ENCODE results near the gene ZNF215. TPM values are rescaled to one million over a fixed set of nuclear protein-coding genes. Genes with fewer than 3 reads are reported as not detected.

The ZNF215 gene
- total and polyA plus RNA-seq, 2 donors (not counting 1 experiment from before 2014, with no cell fraction given): 0.85 to 2.8 TPM

GRCh38 chr11:6988506-6988905 is 62.3 kb downstream of the ZNF215 start:
- intact Hi-C loops (cut with micrococcal nuclease): no loop called here

GRCh38 chr11:6991227-6991626 is 65.0 kb downstream of the ZNF215 start:
- H3K4me1 Mint-ChIP-seq: peaks cover 3% of the 10 kb centered on the region
- CTCF ChIA-PET: no interaction called here
- Histone ChIP-seq H3K4me2 (replicated peaks; ENCODE audit: low read depth, low read length, poor library complexity, severe bottlenecking) (no peak overlapping the region), H3K4me3 (ENCODE audit: control extremely low read depth in 1 of 5, extremely low read depth in 1 of 5, insufficient read depth in 1 of 5, low read depth in 2 of 5, low read length in 4 of 5) (no peak overlapping the region), H2AFZ (ENCODE audit: insufficient read depth, low read depth, low read length, poor library complexity, severe bottlenecking) (no peak overlapping the region), H3K79me2 (ENCODE audit: control insufficient read depth, insufficient read depth, low read length) (no peaks in the 10 kb centered on the region), H3K9me3 (ENCODE audit: control extremely low read depth in 1 of 3, control insufficient read depth in 2 of 3, insufficient read depth in 1 of 3, low read length in 2 of 3) (no peaks in the 10 kb centered on the region), H3K36me3 (replicated peaks in 1 of 2; ENCODE audit: control extremely low read depth in 1 of 2, control insufficient read depth in 1 of 2, extremely low read depth in 1 of 2, insufficient read depth in 2 of 2, low read length in 1 of 2) (no peaks in the 10 kb centered on the region), H3K27me3 (replicated peaks in 1 of 4; ENCODE audit: control extremely low read depth in 1 of 4, control insufficient read depth in 3 of 4, insufficient read depth in 4 of 4, low read length in 3 of 4) (no peaks in the 10 kb centered on the region), H3K27ac (ENCODE audit: low read length in 2 of 2) (no peak overlapping the region), H3K4me1 (ENCODE audit: control insufficient read depth in 2 of 2, insufficient read depth in 2 of 2, low read length in 2 of 2) (no peaks in the 10 kb centered on the region), H3K9ac (ENCODE audit: low read length) (no peak overlapping the region), H4K20me1 (ENCODE audit: control insufficient read depth, insufficient read depth, low read length, poor library complexity, severe bottlenecking) (no peaks in the 10 kb centered on the region)
- no peaks in the 10 kb centered on the region for H3K9me3 Mint-ChIP-seq (ENCODE audit: insufficient read depth)
- intact Hi-C loops (cut with micrococcal nuclease): no loop called here
- no peaks in the 10 kb centered on the region for H3K27me3 Mint-ChIP-seq
- no peak overlapping the region for H3K4me3 Mint-ChIP-seq
- no peak for TF ChIP-seq EZH2 (IDR thresholded peaks at IDR 0.05; ENCODE audit: borderline replicate concordance, insufficient read depth, low read depth, low read length, poor library complexity, severe bottlenecking)
- no peak for TF ChIP-seq CTCF (IDR thresholded peaks at IDR 0.05)
- WGBS (ENCODE audit: insufficient coverage): 92% methylated on average over 6 of the region's 6 CpGs
- no peak for ATAC-seq (ENCODE audit: low read depth)
- no peak overlapping the region for H3K27ac Mint-ChIP-seq
- no peak for DNase-seq
- POLR2A ChIA-PET: no interaction called here

More at GRCh38 chr11:6988506-6988905, 62.3 kb downstream of the ZNF215 start:
- no peaks in the 10 kb centered on the region for H3K4me1 ChIP-seq (ENCODE audit: control insufficient read depth in 2 of 2, insufficient read depth in 2 of 2, low read length in 2 of 2)
- peaks cover 0 to 1% (median 0%) of the 10 kb centered on the region in 3 donors for H3K9me3 ChIP-seq (ENCODE audit: control extremely low read depth in 1 of 3, control insufficient read depth in 2 of 3, insufficient read depth in 1 of 3, low read length in 2 of 3)
- ATAC-seq (ENCODE audit: low read depth): no peak
- H3K4me1 Mint-ChIP-seq: peaks cover 3% of the 10 kb centered on the region
- H3K9me3 Mint-ChIP-seq (ENCODE audit: insufficient read depth): no peaks in the 10 kb centered on the region
- TF ChIP-seq EZH2 (IDR thresholded peaks at IDR 0.05; ENCODE audit: borderline replicate concordance, insufficient read depth, low read depth, low read length, poor library complexity, severe bottlenecking) (no peak), CTCF (IDR thresholded peaks at IDR 0.05) (no peak)
- no peaks in the 10 kb centered on the region for H3K79me2 ChIP-seq (ENCODE audit: control insufficient read depth, insufficient read depth, low read length)
- CTCF ChIA-PET: no interaction called here
- no peak for DNase-seq
- no peaks in the 10 kb centered on the region for H3K27me3 Mint-ChIP-seq
- H3K36me3 ChIP-seq (replicated peaks in 1 of 2; ENCODE audit: control extremely low read depth in 1 of 2, control insufficient read depth in 1 of 2, extremely low read depth in 1 of 2, insufficient read depth in 2 of 2, low read length in 1 of 2): no peaks in the 10 kb centered on the region
- POLR2A ChIA-PET: interaction anchor here (0.6 kb wide), 1 partner anchor 90 kb away, joined by 8 read pairs; no protein-coding TSS in a partner anchor
- H2AFZ ChIP-seq (ENCODE audit: insufficient read depth, low read depth, low read length, poor library complexity, severe bottlenecking): no peak overlapping the region
- H3K27me3 ChIP-seq (replicated peaks in 1 of 4; ENCODE audit: control extremely low read depth in 1 of 4, control insufficient read depth in 3 of 4, insufficient read depth in 4 of 4, low read length in 3 of 4): no peaks in the 10 kb centered on the region
- H3K27ac Mint-ChIP-seq: no peak overlapping the region
- no peak overlapping the region for H3K27ac ChIP-seq (ENCODE audit: low read length in 2 of 2)
- no peak overlapping the region for H3K9ac ChIP-seq (ENCODE audit: low read length)
- H3K4me2 ChIP-seq (replicated peaks; ENCODE audit: low read depth, low read length, poor library complexity, severe bottlenecking): no peak overlapping the region
- H3K4me3 Mint-ChIP-seq: no peak overlapping the region
- H3K4me3 ChIP-seq (ENCODE audit: control extremely low read depth in 1 of 5, extremely low read depth in 1 of 5, insufficient read depth in 1 of 5, low read depth in 2 of 5, low read length in 4 of 5): no peak overlapping the region
- no peaks in the 10 kb centered on the region for H4K20me1 ChIP-seq (ENCODE audit: control insufficient read depth, insufficient read depth, low read length, poor library complexity, severe bottlenecking)
